ENCODE data around the gene ST3GAL2.
"Not testable (repeated sequence)": the region's sequence is repeated elsewhere in the genome, so short reads cannot be mapped to it uniquely, and the experiment has no call there.

Gene ST3GAL2

DNA sequence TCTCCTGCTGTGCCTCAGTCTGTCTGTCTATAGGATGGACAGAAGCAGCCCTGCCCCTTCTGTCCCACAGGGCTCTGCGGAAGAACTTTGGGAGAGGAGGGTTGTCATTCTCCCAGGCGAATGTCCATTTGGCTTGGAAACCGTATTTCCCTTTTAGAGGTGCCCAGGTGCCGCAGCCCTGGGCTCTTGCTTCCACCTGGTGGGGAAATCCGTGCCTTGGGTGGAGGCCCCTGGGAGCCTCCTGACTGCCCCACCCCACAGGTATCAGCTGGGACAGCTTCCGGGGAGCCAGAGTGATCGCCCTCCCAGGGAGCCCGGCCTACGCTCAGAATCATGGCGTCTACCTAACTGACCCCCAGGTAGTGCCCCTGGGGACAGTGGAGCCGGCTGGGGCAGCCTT is 28.2 kb upstream of the ST3GAL2 start:
- no peak for DNase-seq (ENCODE audit: low read depth)

- no peak for DNase-seq (ENCODE audit: low read depth)
These were observed 27.8 kb upstream of the ST3GAL2 start for GRCh38 chr16:70466805-70467076.

DNA sequence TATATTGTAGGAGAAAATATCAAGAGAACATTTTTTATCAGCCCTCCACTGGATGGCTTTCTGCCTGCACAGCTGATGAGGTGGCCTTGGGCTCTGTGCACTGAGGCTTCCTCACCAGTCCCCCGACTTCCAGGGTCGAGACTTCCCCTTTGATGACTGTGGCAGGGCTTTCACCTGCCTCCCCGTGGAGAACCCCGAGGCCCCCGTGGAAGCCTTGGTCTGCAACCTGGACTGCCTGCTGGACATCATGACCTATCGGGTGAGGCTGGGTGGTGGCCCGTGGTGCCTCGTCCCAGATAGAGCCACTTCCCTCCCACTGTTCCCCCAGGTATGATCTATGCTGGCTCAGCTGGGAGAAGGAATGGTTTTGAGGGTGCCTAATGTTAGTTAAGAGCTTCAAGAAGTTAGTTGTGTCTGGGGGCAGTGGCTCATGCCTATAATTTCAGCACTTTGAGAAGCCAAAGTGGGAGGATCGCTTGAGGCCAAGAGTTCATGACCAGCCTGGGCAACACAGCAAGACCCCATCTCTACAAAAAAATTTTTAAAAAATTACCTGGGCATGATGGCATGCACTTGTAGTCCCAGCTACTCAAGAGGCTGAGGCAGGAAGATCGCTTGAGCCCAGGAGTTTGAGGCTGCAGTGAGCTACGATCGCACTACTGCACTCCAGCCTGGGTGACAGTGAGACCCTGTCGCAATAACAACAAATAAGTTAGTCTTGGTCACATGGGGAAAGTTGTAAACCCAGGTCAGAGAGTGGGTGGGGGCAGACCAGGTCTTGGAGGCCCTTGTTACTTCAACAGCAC is 27.3 kb upstream of the ST3GAL2 start:
- DNase-seq (ENCODE audit: low read depth) = no peak

GRCh38 chr16:70463235-70463634 is 24.3 kb upstream of the ST3GAL2 start:
- no peak for DNase-seq (ENCODE audit: low read depth)

DNA sequence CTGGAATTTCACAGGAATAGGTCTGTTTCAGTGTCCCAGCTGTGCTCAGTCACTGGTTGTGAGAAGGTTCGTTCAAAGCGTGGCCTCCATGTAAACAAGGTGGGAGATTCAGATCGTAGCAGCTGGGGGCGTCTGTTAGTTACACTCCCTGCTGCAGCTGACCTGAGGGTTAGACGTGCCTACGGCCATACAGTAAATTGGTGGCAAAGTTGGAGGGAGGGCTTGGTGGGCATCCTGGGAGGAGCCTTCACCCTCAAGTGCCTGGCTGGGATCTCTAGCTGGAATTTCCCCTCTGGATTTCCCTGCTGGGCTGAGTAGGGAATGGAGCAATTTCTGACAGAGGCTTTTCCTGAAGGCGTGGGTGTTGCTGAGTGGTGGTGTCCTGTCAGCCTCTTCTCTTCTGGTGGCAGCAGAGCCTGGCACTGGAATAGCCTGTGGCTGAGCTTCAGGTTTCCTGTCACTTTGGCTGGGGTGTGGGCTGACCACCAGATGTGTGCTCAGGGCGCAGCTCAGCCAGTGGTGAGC is 21.9 kb upstream of the ST3GAL2 start:
- no peak for DNase-seq (ENCODE audit: low read depth)

- no peak for DNase-seq (ENCODE audit: low read depth)
These were observed 18.7 kb upstream of the ST3GAL2 start for GRCh38 chr16:70457446-70458166.

- no peak for DNase-seq (ENCODE audit: low read depth)
These were observed 17.0 kb upstream of the ST3GAL2 start for GRCh38 chr16:70455910-70456309.

DNA sequence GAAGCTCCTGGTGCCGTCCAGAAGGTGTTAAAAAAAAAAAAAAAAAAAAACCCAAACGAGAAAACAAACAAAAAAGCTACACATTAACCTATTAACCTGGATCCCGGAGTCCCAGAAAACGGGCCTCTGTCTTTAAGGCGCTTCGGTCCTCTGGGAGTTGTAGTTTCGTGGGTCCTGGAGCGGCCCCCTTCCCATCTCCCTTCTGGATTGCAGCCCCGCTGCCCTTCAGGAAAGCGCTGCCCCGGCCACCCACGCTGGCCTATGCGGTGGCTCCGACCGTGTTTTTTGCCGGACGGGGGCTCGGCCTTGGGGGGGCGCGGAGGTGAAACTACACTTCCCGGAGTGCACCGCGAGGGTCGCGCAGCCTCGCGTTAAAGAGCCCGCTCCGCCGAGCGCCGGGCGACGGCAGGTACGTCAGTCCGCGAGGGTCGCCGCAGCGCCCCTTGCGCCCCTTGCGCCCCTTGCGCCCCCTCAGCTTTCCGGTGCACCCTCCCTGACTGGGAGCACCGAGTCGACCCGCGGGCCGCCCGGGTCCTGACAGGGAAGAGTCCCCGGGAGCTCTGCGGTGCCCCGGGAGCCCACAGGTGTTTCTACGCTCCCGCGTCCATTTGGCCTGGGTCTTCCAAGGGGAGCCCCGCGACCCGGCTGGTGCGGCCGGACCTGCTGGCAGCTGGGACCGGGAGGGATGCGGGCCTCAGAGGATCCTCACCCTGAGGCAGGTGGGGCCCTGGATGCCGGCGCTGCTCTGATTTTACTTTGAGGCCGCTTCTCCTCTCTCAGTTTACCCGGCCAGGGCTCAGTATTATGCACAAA is 15.5 kb upstream of the ST3GAL2 start, which contains the start of gene FCSK:
Gene FCSK, plus strand, starts transcription at position 374 of the 813 bp plus-strand sequence. CDS start 8,596 bp downstream, outside the sequence.
- peak; percentile 58 for DNase-seq (ENCODE audit: low read depth)

- no peak for DNase-seq (ENCODE audit: low read depth)
These were observed 15.0 kb upstream of the ST3GAL2 start for GRCh38 chr16:70453892-70454221.

DNA sequence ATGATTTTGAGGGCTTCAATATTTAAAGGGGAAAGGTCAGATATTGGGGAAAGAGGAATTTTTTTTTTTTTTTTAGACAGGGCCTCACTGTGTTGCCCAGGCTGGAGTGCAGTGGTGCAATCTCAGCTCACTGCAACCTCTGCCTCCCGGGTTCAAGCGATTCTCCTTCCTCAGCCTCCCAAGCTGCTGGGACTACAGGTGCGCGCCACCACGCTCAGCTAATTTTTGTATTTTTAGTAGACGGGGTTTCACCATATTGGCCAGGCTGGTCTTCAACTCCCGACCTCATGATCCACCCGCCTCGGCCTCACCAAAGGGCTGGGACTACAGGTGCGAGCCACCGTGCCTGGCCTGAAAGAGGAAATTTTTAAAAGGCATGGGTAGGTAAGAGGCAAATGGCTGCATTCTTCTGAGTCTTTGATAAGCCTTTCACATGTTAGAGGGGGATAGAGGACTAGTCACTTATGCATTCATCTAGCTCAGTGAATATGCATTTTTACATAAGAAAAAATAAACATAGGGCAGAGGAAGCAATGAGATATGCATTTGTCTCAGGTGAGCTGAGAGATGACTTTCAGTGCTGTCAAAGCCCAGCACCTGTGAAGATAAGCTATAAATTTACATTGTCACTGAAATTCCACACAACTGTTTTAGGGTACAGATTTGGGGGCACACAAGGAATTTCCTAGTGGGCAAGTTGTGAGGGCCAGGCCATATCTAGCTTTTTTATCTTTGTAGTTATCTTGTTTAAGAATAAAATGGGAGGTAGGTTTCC is 14.4 kb upstream of the ST3GAL2 start:
- DNase-seq (ENCODE audit: low read depth) = no peak

DNA sequence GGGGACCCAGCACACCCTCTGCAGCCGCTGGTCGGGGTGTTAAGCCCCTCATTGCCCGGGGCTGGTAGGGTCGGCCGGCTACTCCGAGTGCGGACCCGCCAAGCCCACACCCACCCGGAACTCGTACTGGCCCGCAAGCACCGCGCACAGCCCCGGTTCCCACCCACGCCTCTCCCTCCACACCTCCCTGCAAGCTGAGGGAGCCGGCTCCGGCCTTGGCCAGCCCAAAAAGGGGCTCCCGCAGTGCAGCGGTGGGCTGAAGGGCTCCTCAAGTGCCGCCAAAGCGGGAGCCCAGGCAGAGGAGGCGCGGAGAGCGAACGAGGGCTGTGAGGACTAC is 12.1 kb upstream of the ST3GAL2 start:
- DNase-seq (ENCODE audit: low read depth) = not testable (repeated sequence)

DNA sequence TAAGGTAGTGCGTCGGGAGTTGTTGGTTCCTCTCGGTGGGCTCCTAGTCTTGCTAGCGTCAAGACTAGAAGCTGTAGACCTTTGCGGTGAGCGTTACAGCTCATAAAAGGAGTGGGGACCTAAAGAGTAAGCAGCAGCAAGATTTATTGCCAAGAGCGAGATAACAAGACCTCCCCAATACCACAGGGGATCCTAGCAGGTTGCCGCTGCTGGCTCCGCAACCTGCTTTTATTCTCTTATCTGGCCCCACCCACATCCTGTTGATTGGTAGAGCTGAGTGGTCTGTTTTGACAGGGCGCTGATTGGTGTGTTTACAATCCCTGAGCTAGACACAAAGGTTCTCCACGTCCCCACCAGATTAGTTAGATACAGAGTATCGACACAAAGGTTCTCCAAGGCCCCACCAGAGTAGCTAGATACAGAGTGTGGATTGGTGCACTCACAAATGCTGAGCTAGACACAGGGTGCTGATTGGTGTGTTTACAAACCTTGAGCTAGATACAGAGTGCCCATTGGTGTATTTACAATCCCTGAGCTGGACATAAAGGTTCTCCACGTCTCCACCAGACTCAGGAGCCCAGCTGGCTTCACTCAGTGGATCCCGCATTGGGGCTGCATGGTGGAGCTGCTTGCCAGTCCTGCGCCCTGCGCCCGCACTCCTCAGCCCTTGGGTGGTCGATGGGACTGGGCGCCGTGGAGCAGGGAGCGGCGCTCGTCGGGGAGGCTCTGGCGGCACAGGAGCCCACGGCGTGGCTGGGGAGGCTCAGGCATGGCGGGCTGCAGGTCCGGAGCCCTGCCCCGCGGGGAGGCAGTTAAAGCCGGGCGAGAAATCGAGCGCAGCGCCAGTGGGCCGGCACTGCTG is 11.5 kb upstream of the ST3GAL2 start:
- not testable (repeated sequence) for DNase-seq (ENCODE audit: low read depth)

GRCh38 chr16:70448075-70448474 is 9.2 kb upstream of the ST3GAL2 start:
- no peak for DNase-seq (ENCODE audit: low read depth)

- no peak for DNase-seq (ENCODE audit: low read depth)
These were observed 5.6 kb upstream of the ST3GAL2 start for GRCh38 chr16:70444249-70445063.

DNA sequence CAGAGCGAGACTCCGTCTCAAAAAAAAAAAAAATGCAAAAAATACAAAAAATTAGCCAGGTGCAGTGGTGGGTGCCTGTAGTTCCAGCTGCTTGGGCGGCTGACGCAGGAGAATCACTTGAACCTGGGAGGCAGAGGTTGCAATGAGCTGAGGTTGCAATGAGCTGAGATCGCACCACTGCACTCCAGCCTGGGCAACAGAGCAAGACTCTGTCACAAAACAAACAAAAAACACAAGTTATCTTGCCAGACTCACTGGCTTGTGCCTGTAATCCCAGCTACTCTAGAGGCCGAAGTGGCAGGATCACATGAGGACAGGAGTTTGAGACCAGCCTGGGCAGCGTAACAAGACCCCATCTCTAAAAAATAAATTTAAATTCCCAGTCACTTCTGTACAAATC is 3.4 kb upstream of the ST3GAL2 start:
- DNase-seq (ENCODE audit: low read depth) = no peak

DNA sequence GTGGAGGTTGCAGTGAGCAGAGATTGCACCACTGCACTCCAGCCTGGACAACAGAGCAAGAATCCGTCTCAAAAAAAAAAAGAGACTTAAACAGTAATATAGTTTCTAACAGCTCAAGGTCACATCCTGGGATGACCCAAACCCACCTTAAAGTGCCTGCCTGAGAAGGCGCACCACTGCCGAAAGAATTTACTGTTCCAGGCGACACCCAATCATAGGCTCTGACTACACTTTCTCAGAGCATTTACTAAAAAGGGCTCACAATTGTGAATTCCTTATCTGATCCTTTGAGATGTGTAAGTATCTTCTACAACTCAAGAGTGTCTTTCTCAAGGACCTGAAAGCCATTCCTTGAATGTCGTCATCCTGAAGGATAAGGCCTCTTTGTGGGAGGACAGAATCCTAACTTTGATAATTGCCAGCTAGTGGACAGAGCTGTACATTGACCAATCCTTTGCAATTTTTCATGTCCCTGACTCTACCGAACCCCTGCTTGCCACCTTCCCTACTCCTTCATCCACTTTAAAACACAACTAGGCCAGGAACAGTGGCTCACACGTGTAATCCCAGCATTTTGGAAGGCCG is 2.6 kb upstream of the ST3GAL2 start:
- no peak for DNase-seq (ENCODE audit: low read depth)

- no peak for DNase-seq (ENCODE audit: low read depth)
These were observed 1.3 kb upstream of the ST3GAL2 start for GRCh38 chr16:70440009-70440692.

GRCh38 chr16:70438585-70438968 is 323 bp downstream of the ST3GAL2 start:
- no peak for DNase-seq (ENCODE audit: low read depth)
